ENCODE results near the gene CSNK1A1. TPM values are rescaled to one million over a fixed set of nuclear protein-coding genes. Genes with fewer than 3 reads are reported as not detected.

CSNK1A1 gene
- total and polyA plus RNA-seq, 2 of the 4 experiments (the other 2 are of a cell fraction), result 140 to 419 TPM

DNA sequence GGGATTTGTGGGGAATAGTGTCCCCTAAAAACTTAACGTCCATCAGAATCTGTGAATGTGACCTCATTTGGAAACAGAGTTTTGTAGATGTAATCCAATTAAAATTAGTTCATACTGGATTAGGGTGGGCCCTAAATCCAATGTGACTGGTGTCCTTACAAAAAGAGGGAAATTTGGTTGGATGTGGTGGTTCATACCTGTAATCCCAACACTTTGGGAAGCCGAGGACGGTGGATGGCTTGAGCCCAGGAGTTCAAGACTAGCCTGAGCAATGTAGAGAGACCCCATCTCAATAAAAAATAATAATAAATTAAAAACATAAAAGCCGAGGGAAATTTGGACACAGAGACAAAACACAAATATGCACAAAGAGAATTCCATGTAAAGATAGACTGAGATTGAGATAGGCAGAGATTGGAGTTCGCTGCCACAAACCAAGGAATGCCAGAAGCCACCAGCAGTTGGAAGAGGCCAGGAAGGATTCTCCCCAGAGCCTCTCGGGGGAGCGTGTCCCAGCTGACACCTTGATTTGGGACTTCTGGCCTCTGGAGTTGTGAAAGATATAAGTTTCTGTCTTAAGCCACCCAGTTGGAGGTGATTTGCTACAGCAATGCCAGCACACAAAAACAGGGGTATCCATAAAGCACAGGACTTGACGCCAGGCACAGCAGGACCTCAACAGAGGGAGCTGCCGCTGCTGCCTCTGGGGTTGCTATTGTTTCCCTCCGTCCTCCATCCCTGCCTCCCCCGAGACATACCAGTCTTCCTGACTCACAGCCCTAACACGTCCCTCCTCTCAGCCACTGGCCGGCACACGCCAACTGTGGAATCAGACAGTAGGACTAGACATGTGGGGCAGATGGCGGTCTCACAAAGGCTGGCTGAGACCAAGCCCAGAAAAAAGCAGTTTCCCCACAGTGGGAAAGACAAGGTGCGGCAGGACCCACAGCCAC lies 98.3 kb downstream of the CSNK1A1 start (continued):
- TF ChIP-seq, protein P1, sequence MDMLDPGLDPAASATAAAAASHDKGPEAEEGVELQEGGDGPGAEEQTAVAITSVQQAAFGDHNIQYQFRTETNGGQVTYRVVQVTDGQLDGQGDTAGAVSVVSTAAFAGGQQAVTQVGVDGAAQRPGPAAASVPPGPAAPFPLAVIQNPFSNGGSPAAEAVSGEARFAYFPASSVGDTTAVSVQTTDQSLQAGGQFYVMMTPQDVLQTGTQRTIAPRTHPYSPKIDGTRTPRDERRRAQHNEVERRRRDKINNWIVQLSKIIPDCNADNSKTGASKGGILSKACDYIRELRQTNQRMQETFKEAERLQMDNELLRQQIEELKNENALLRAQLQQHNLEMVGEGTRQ (IDR thresholded peaks at IDR 0.05; ENCODE audit: low read depth, low read length), result peak; percentile 21; the same call in 1 of the 2 replicates
- TF ChIP-seq CEBPB (IDR thresholded peaks at IDR 0.05; ENCODE audit: low read depth, low read length), result 0 out of 2 replicates have a peak, but pooled peaks have one; percentile 0
- no peak for TF ChIP-seq MXI1 (IDR thresholded peaks at IDR 0.05; ENCODE audit: borderline replicate concordance, low read depth, low read length)
